Measurements from ENCODE around the gene TTYH3. TPM values are rescaled to one million over a fixed set of nuclear protein-coding genes. Genes with fewer than 3 reads are reported as not detected.

The TTYH3 gene
- total RNA-seq, 1 experiment from 2014 or later: 187 TPM

DNA sequence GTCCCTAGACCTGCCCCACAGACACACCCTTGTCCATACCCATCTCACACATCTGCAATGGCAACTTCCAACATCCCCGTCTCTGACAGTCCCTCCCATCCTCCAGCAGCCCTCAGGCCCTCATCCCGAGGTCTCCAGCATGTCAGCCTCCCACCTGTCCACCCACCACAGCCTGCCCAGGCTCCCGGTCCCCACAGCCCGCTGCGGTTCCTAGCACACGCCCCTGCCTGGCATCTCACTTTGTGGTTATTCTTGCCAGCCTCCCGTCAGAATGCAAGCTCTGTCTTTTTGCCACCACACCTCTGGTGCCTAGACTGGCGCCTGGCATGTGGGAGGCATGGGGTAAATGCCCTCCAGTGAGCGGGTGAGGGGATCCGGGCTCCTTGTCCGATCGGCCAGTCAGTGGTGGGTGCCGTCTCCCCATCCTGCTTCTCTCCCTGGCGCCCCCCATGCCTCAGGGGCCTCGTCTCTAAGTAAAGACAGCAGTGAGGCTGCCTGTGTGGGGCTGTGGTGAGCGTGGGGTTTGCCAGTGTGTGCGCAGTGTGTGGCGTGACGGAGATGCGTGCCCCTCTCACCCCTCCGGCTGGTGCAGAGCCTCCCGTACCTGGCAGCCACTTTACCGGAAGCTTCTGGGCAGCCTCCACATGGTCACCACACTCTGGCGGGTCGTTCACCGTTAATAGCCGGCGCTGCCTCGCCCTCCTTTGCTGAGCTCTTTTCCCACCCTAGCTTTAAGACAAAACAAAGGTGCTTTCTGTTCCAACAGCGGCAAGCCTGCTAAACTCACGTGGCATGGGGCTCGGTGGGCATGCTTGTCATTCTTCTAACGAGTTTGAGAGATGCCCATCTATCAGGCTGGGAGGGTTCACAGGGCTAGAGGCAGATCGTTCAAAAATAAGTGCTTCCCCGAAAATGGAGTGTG is 28.5 kb upstream of the TTYH3 start:
- no peaks in the 10 kb centered on the region for H3K4me1 Mint-ChIP-seq (ENCODE audit: low read depth, unreplicated experiment)
- intact Hi-C loops (cut with micrococcal nuclease; ENCODE audit: unreplicated experiment): no loop called here
- H3K4me3 Mint-ChIP-seq (ENCODE audit: low read depth, unreplicated experiment): no peak overlapping the region
- no peaks in the 10 kb centered on the region for H3K27me3 Mint-ChIP-seq (ENCODE audit: unreplicated experiment)
- peaks cover 70% of the 10 kb centered on the region for H3K36me3 Mint-ChIP-seq (ENCODE audit: insufficient read depth, unreplicated experiment)
- no peak overlapping the region for H3K27ac Mint-ChIP-seq (ENCODE audit: unreplicated experiment)
- H3K9me3 Mint-ChIP-seq (ENCODE audit: low read depth, unreplicated experiment): no peaks in the 10 kb centered on the region
- CTCF ChIA-PET: interaction anchor here (0.6 to 1.1 kb wide), 3 partner anchors 44 to 81 kb away, joined by 3 read pairs; no protein-coding TSS in a partner anchor
- TF ChIP-seq, protein P1, sequence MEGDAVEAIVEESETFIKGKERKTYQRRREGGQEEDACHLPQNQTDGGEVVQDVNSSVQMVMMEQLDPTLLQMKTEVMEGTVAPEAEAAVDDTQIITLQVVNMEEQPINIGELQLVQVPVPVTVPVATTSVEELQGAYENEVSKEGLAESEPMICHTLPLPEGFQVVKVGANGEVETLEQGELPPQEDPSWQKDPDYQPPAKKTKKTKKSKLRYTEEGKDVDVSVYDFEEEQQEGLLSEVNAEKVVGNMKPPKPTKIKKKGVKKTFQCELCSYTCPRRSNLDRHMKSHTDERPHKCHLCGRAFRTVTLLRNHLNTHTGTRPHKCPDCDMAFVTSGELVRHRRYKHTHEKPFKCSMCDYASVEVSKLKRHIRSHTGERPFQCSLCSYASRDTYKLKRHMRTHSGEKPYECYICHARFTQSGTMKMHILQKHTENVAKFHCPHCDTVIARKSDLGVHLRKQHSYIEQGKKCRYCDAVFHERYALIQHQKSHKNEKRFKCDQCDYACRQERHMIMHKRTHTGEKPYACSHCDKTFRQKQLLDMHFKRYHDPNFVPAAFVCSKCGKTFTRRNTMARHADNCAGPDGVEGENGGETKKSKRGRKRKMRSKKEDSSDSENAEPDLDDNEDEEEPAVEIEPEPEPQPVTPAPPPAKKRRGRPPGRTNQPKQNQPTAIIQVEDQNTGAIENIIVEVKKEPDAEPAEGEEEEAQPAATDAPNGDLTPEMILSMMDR (IDR thresholded peaks at IDR 0.05; ENCODE audit: unreplicated experiment): no peak
- no TSS peak for BruUV-seq (replicated peaks)
- DNase-seq: no peak

DNA sequence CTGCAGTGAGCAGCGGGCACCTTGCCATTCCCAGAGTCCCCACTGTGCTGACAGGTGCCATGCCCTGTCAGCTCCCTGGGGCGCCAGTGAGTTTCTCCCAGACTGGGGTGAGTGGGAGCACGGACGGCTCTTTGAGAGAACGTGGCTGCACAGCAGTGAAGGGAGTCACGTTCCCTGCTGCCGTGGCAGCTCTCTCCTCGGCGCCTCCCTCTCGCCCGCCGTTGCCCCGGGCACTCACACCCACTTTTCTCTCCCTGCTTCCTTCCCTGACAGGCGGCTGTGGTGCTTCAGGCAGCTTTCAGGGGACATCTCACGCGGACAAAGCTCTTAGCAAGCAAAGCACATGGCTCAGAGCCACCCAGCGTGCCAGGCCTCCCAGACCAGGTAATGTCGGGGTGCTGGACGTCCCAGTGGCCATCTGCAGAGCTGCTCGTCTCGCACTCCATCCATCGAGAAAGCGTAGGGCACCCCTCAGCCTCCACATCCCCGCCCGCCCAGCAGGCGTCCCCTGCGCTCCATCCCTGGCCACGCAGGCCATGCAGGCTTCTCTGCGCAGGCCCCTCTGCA is 27.1 kb upstream of the TTYH3 start:
- H3K36me3 Mint-ChIP-seq (ENCODE audit: insufficient read depth, unreplicated experiment): peaks cover 63% of the 10 kb centered on the region
- DNase-seq: no peak
- CTCF ChIA-PET: interaction anchor here (1.2 kb wide), 1 partner anchor 66 kb away, joined by 3 read pairs; no protein-coding TSS in a partner anchor
- intact Hi-C loops (cut with micrococcal nuclease; ENCODE audit: unreplicated experiment): no loop called here
- TF ChIP-seq, protein P1 (IDR thresholded peaks at IDR 0.05; ENCODE audit: unreplicated experiment): no peak
- no TSS peak for BruUV-seq (replicated peaks)
- no peaks in the 10 kb centered on the region for H3K27me3 Mint-ChIP-seq (ENCODE audit: unreplicated experiment)
- H3K4me1 Mint-ChIP-seq (ENCODE audit: low read depth, unreplicated experiment): no peaks in the 10 kb centered on the region
- H3K27ac Mint-ChIP-seq (ENCODE audit: unreplicated experiment): no peak overlapping the region
- H3K9me3 Mint-ChIP-seq (ENCODE audit: low read depth, unreplicated experiment): no peaks in the 10 kb centered on the region
- H3K4me3 Mint-ChIP-seq (ENCODE audit: low read depth, unreplicated experiment): no peak overlapping the region

DNA sequence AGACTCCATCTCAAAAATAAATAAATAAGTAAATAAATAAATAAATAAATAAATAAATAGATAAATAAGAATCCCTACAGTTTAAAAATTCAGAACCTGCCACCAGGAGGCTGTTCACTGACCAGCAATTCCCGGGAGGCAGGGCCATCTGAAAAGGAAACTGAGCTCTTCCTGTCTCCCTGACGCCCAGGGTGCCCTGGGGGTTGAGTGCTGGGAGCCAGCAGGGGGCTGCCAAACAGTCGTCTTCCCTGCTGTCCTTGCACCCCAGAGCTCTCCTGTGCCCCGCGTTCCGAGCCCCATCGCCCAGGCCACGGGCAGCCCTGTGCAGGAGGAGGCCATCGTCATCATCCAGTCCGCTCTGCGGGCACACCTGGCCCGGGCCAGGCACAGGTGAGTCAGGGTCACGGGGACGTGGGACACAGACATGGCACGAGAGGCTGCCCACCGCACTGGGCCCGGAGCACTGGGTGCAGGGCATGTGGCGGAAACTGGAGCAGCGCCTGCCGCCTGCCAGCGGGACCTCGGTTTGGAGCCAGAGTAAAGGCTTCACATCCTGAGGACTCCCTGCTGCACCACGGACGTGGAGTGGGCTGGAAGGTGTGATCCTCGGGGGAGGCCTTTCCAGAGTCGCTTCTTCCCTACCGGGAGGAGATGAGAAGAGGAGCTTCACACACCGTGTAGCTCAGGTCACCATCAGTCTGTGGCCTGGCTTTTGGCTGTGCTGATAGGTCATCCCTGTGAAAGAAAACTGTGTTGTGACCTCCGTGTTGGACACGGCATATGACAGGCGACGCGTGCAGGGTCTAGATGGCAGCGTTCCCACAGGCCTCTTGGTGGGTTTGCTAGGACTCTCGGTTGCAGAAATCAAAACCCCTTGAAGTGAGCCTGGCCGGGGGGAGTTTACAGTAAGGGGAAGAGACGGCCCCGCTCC is 25.9 kb upstream of the TTYH3 start:
- no peak for DNase-seq
- TF ChIP-seq, protein P1 (IDR thresholded peaks at IDR 0.05; ENCODE audit: unreplicated experiment): no peak
- Mint-ChIP-seq H3K27me3 (ENCODE audit: unreplicated experiment) (no peaks in the 10 kb centered on the region), H3K9me3 (ENCODE audit: low read depth, unreplicated experiment) (no peaks in the 10 kb centered on the region), H3K4me1 (ENCODE audit: low read depth, unreplicated experiment) (no peaks in the 10 kb centered on the region), H3K27ac (ENCODE audit: unreplicated experiment) (no peak overlapping the region), H3K4me3 (ENCODE audit: low read depth, unreplicated experiment) (no peak overlapping the region), H3K36me3 (ENCODE audit: insufficient read depth, unreplicated experiment) (peaks cover 52% of the 10 kb centered on the region)
- CTCF ChIA-PET: interaction anchor here (0.6 to 1.5 kb wide), 3 partner anchors 11 to 66 kb away, joined by 3 read pairs; no protein-coding TSS in a partner anchor
- intact Hi-C loops (cut with micrococcal nuclease; ENCODE audit: unreplicated experiment): no loop called here
- no TSS peak for BruUV-seq (replicated peaks)

DNA sequence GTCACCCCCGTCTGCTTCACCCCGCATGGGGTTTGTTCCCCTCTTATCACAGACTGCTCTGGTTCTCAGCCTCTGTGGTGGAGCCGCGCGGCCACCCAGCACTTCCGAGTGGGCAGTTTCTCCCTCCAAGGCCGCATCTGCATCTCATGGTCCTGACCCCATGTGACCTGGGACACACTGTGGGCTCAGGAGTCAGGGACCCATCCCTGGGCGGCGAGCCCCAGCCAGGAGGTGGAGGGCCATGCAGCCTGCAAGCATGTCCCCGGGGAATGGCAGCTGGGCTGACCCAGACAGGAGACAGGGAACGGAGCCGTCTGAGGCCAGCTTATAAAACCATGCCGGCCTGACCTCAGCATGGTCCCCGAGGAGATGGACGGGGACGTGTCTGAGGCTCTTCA is 25.2 kb upstream of the TTYH3 start:
- no peaks in the 10 kb centered on the region for H3K9me3 Mint-ChIP-seq (ENCODE audit: low read depth, unreplicated experiment)
- TF ChIP-seq, protein P1 (IDR thresholded peaks at IDR 0.05; ENCODE audit: unreplicated experiment): no peak
- no peak overlapping the region for H3K27ac Mint-ChIP-seq (ENCODE audit: unreplicated experiment)
- intact Hi-C loops (cut with micrococcal nuclease; ENCODE audit: unreplicated experiment): no loop called here
- H3K27me3 Mint-ChIP-seq (ENCODE audit: unreplicated experiment): no peaks in the 10 kb centered on the region
- H3K4me3 Mint-ChIP-seq (ENCODE audit: low read depth, unreplicated experiment): no peak overlapping the region
- H3K36me3 Mint-ChIP-seq (ENCODE audit: insufficient read depth, unreplicated experiment): peaks cover 46% of the 10 kb centered on the region
- CTCF ChIA-PET: interaction anchor here (0.6 to 1.5 kb wide), 3 partner anchors 10 to 67 kb away, joined by 3 read pairs; no protein-coding TSS in a partner anchor
- H3K4me1 Mint-ChIP-seq (ENCODE audit: low read depth, unreplicated experiment): no peaks in the 10 kb centered on the region
- DNase-seq: no peak
- BruUV-seq (replicated peaks): no TSS peak

All from Calu3 (cell line).